Stimulated activated CD8-positive, alpha-beta memory T cell treated with anti-CD3 and anti-CD28 coated beads, Interleukin-7, amount 100 ng/mL, for 4 hours (primary cell): Measurements from ENCODE around the gene ITPR1.

ENCODE experiments used
- DNase-seq, 2 donors: peaks; one replicate each; pipeline ENCODE4 v3.0.0-alpha.2; 2020; ENCODE audit warnings: low read depth in 2 of 2

Gene ITPR1

DNA sequence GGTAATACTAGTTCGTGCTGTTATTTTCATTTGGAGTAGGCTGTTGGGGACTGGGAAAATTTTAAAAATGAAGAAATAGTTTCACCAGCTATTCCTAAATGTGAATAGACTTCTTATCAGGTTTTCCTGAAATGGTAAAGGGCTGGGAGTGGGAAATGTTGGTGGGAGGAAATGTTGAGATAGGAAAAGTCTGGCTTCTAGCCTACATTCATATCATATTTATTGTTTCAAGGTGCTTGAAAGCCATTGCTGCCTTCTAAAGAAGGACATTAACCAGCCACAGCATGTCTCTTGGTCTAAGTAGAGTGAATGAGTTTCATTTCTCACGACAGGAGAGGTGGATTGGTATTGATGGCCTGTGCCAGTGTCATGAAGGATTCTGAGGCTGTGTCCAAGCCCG lies 288.9 kb downstream of the ITPR1 start:
- DNase-seq = no peak

DNA sequence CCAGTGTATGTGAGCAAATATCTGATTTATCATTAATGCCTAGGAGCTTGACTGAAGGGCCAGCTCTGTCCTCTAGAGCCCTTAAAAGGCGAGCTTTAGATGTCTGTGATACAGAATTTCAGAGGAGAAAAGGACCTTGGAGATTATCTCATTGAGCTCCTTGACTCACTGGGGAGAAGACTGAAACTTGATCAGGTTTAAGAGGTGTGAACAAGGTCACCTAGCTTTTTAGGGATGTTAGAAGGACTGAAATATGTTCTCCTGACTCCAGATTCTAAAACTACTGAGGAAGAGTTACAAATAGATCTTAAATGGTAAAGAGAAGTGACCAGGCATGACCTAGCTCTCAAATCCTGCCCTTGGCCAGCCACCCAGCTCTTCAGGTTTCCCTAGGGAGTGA lies 292.4 kb downstream of the ITPR1 start:
- DNase-seq = no peak

DNA sequence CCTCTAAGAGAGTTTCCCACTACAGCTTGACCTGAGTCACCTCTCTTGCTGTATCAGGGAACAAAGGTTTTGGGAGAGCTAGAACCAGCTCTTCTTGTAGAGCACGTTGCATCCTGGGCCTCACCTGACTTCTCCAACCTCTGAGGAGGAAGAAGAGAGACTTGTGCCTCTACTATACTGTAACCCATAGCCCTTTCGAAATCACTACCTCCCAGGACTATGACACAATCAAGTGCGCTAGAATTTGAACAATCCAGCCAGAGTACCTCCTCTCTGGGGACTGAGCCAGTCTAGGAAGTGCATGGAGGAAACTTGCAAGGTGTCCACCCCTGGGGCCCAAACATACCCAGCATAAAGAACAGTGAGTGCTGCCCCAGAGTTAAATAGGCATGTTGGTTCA lies 293.3 kb downstream of the ITPR1 start:
- DNase-seq = no peak

DNA sequence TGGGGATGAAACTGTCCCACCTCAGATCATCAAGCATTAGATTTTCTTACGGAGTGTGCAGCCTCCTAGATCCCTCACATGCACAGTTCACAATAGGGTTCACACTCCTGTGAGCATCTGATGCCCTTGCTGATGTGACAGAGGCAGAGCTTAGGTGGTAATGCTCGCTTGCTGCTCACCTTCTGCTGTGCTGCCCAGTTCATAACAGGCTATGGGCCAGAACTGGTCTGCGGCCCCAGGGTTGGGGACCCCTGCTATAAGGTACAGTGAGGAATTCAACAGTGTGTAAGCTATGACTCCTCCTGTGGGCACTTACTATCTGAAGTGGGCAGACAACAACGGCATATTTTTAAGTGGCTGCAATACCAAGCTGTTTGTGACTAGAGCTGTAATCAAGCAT lies 298.2 kb downstream of the ITPR1 start:
- no peak for DNase-seq

DNA sequence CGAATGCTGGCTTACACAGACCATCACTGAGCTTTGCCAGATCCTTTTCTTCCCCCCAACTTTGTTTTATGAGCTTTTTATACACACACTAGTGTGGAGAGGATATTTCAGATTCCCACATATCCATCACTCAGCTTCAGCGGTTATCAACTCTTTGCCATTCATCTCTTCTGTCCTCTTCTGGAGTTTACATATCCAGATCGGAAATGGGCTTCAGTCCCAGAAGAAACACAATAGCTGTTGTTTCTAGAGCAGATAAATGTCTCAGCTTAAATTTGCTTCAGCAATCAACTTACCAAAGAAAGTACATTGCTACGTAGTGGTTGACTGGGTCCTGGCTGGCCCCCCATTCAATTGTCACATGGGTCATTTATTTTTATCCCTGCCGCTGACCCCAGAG lies 300.2 kb downstream of the ITPR1 start:
- DNase-seq = no peak

DNA sequence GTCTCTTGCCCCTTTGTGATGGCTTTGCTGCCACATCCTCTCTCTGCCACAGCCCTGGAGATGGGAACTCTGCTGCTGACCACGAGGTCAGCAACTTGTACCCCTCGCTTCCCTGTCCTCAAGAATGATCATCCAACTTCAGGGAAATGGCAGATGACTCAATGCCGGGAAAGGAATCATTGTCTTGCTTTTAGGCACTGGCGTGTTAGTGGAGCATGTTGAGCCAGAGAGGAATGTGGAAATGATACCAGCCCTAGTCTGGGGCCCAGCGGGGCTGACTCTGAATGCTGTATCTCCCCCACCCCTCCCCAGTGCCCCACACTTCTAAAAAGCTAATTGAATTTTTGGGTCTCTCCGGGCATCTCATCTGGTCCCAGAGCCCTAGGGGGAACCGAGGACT lies 301.2 kb downstream of the ITPR1 start:
- no peak for DNase-seq

GRCh38 chr3:4794798-4795197 lies 301.6 kb downstream of the ITPR1 start:
- no peak for DNase-seq

- no peak for DNase-seq
Measured at GRCh38 chr3:4795905-4796304, 302.8 kb downstream of the ITPR1 start.

DNA sequence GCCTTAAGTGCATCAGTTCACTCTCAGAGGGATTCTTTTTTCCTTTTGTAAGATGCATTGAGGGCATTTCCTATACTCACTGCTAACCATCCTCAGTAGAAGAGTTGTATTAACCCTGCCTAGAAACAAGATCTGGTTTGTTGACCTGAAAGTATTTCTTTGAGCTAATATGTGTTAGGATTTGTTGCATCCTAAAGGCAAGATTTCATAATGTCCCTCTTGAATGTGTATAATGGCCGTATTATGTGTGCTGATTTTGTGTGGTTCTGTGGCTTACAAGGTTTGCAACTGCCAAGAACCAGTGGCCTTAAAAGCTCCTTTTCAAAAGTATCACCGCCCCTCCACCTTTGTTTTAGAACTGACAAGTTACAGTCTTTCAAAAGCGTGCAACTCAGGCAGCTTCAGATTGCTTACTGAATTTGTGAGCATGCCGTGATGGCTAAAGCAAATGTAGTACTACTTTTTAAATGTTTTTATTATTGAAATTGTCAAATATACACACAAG lies 304.1 kb downstream of the ITPR1 start:
- DNase-seq = no peak

DNA sequence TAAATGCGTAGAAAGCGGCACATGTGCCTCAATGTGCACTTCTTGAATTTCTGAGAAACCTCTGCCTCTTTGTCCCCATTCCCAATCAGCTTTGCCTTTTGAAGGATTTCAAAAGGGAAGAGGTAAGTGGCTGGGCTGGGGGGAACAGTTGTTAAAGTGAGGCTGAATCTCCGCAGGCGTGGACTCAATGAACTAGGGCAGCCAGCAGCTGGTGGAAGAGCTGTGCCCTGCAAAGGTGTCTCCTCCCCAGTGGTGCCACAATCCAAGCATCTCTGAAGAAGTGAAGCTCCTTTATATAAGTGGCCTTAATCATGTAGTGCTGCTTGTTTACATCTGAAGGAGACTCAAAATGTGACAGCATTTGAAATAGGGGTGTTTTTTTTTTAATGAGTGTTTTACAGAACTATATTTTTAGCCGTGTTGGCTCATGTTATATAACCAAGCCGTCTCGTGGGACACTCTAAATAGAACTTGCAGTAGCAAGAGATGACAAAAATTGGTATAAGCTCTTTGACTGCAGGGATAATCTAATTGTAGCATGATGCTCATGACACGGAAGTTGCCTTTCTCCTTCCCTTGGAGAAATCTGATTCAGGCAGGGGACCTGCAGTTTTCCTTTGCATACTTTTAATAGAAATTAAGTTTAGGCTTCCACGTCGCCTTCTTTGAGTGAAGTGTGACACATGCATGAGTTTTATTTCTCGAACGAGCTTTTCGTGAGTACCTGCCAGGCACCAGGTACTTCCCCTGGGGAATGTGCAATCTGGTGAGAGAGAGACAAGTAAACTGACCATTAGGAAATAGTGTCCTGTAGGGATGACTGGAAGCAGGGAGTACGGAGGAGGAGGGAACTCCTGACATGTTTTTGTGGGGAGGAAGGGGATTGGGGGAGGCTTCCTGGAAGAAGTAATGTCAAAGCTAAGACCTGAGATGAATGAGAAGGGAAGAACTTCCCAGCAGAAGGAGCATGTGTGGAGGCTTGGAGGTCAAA lies 306.4 kb downstream of the ITPR1 start:
- DNase-seq = no peak

- DNase-seq = no peak
Measured at GRCh38 chr3:4800595-4800994, 307.4 kb downstream of the ITPR1 start.

- no peak for DNase-seq
Measured at GRCh38 chr3:4801892-4802291, 308.7 kb downstream of the ITPR1 start.

GRCh38 chr3:4802903-4803302 lies 309.8 kb downstream of the ITPR1 start:
- no peak for DNase-seq

GRCh38 chr3:4804161-4805058 lies 311.3 kb downstream of the ITPR1 start:
- DNase-seq = peak in 1 of 2 donors; percentile 21

DNA sequence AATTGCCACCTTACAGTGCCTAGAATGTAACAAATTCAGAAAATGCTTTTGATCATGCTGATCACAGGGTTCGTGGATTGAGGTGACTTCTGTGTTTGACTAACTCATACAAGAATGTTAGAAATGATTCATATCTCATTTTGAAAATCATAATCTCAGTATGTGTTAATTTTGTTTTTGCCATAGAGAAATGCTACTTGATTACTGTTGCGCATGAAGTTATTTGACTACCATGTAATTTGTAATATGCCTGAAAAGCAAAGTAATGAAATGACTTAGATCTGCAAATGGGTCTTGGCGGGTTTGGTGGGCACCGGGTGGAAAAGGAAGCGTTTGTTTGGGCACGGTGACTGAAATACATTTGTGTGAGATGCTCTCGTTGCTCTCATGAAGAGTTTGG lies 312.5 kb downstream of the ITPR1 start:
- DNase-seq = no peak

DNA sequence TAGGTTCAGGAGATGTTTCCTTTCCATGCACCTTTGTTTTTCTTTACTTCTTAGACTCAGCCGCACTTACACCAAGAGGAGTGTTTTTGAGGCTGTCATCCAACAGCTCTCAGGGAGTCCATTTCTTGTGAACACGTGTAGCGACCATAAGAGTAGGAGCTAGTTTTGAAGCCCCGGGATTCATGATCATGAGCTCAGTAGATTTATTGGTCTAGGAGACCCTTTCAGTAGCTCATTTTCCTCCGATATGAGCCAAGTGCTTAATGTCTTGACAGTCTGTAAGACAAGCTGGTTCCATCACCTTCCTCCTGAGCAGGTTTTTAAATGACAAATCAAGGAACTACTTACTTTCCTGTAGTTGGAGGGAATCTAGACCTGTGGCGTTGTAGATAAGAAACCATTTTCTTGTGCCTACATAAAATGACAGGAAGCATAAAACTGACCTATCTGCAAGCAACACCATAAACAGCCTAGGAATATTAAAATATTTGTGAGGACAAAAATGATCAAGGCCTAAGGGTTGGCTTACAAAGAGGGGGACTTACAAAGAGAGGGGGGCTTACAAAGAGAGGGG lies 313.5 kb downstream of the ITPR1 start:
- DNase-seq = no peak

DNA sequence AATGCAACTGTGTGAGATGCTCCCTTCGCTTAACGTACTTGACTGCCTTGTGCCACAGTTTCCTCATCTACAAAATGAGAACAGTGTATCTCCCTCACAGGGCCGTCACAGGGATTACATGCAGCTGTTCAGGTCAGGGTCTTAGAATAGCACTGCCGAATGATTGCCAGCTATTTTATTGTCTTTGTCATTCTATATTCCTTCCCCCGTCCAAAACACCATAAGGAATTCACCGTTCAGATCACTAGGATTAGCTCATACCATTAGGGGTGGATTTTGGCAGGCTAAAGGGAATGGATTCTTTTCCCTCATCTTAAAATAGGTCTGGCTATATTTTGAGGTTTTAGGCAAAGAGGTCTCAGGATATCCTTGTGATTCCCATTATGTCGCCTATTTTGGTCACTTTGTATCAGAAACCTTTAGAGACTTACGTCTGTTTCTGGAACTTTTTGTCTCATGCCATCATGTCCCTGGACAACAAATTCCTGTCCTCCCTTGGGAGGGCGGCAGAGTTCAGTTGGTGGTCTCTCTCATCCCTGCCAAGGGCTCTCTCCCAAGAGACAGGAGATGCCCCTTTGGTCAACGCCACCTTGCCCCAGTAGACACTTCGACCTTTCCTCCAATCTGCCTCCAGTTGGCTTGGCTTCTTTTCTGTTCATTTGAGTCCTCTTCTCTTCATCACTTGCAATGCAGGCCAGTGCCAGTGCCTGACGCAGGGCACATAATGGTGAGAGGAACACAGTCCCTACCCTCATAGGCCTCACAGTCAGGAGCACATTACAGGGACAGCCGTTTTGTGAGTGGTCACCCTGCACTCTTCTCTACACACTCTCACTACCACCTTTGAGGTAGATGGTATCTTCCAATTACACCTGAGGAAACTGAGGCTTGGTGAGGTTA lies 314.5 kb downstream of the ITPR1 start:
- no peak for DNase-seq

DNA sequence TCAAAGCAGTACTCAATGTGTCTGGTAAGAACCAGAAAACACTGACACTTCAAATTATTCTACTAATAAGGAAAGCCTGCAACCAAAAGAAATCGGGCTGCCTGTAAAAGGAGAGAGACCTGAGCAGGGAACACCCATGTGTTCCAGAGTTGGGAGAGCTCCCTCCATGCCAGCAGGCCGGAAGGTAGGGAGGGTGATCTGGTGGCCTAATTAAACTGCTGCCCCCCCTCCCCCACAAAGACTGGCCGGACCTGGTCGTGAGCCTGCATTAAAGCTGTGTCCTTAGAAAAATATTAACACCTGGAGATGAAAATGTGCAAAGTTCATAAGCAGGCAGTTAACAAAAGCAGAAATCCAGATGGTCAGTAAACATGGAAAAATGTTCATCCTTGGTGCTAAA lies 315.5 kb downstream of the ITPR1 start:
- no peak for DNase-seq

GRCh38 chr3:4809922-4810321 lies 316.8 kb downstream of the ITPR1 start:
- no peak for DNase-seq

DNA sequence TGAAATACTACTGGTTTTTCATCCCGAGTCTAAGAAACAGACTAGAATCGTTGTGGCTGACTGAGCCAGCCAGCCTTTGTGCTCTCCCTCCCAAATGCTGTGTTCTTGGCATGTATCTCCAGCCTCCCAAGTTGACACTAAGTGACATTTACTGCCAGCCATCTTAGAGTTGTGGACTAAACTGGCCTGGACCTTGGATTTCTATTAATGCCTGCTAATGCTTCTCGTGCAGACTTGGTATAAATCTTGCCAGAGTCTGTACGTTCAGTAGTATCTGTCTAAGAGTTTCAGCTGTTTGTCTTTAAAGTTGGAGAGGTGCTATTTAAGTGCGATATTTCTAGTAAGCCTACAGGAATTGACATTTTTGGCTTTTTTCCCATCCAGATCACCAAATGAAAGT lies 319.4 kb downstream of the ITPR1 start:
- DNase-seq = no peak

GRCh38 chr3:4813909-4814304 lies 320.8 kb downstream of the ITPR1 start:
- DNase-seq = no peak
